GM19467 (cell line): ENCODE measurements around the gene PLA2G2E.
"Not testable (repeated sequence)": the region's sequence is repeated elsewhere in the genome, so short reads cannot be mapped to it uniquely, and the experiment has no call there.

Source experiments
- ATAC-seq: cut with Tn5 transposase; IDR thresholded peaks from one replicate; pipeline ENCODE4 v1.9.1; 2021; ENCODE audit warnings: mild to moderate bottlenecking, moderate library complexity; ENCODE audit not compliant: unreplicated experiment

The PLA2G2E gene

GRCh38 chr1:19934336-19934735 is 10.9 kb upstream of the PLA2G2E start:
- ATAC-seq = no peak

- ATAC-seq = no peak
These were observed 9.4 kb upstream of the PLA2G2E start for GRCh38 chr1:19932866-19933265.

- ATAC-seq = not testable (repeated sequence)
These were observed 3.7 kb upstream of the PLA2G2E start for GRCh38 chr1:19927130-19927421.

- ATAC-seq = no peak
These were observed 3.1 kb upstream of the PLA2G2E start for GRCh38 chr1:19926296-19927129.

GRCh38 chr1:19925342-19926070 is 2.1 kb upstream of the PLA2G2E start:
- ATAC-seq = no peak

GRCh38 chr1:19923953-19924346 is 533 bp upstream of the PLA2G2E start:
- no peak for ATAC-seq

GRCh38 chr1:19922015-19922688 is 1.3 kb downstream of the PLA2G2E start:
- ATAC-seq = no peak

- ATAC-seq = no peak
These were observed 2.1 kb downstream of the PLA2G2E start for GRCh38 chr1:19921310-19921709.

GRCh38 chr1:19920132-19920710 is 3.2 kb downstream of the PLA2G2E start:
- no peak for ATAC-seq

GRCh38 chr1:19918057-19918456 is 5.4 kb downstream of the PLA2G2E start:
- ATAC-seq = no peak

- ATAC-seq = no peak
These were observed 12.8 kb downstream of the PLA2G2E start for GRCh38 chr1:19910650-19911049.

GRCh38 chr1:19909971-19910370 is 13.4 kb downstream of the PLA2G2E start:
- ATAC-seq = no peak

- no peak for ATAC-seq
These were observed 14.0 kb downstream of the PLA2G2E start for GRCh38 chr1:19909392-19909791.

- ATAC-seq = no peak
These were observed 16.0 kb downstream of the PLA2G2E start for GRCh38 chr1:19907456-19907855.

- no peak for ATAC-seq
These were observed 19.8 kb downstream of the PLA2G2E start for GRCh38 chr1:19903621-19904020.

- no peak for ATAC-seq
These were observed 21.8 kb downstream of the PLA2G2E start for GRCh38 chr1:19901653-19902052.

- no peak for ATAC-seq
These were observed 29.2 kb downstream of the PLA2G2E start for GRCh38 chr1:19894218-19894617.

GRCh38 chr1:19893687-19894086 is 29.7 kb downstream of the PLA2G2E start:
- no peak for ATAC-seq

GRCh38 chr1:19892628-19893168 is 30.7 kb downstream of the PLA2G2E start:
- no peak for ATAC-seq

- ATAC-seq = no peak
These were observed 31.3 kb downstream of the PLA2G2E start for GRCh38 chr1:19892129-19892528.

- ATAC-seq = no peak
These were observed 33.8 kb downstream of the PLA2G2E start for GRCh38 chr1:19889656-19890055.
